IMR-90 (cell line): ENCODE measurements around the gene MGRN1. TPM values are rescaled to one million over a fixed set of nuclear protein-coding genes. Genes with fewer than 3 reads are reported as not detected.

Experiments used
- ATAC-seq: fragments of 200-7000 bp; cut with Tn5 transposase; 2 replicates; pipeline ENCODE4 v1.9.1; 2020; ENCODE audit warnings: low read depth, mild to moderate bottlenecking, moderate library complexity
- BruUV-seq: library from RNA; stranded (reverse); fragments of 400-500 nt; replicated peaks from 2 replicates; lab custom pipeline; 2021; lab: Mats Ljungman, UMichigan
- CTCF ChIA-PET: fragments of 300-600 bp; formaldehyde crosslinking; extraction: SDS; loops from one replicate; lab custom pipeline; 2021; ENCODE audit warnings: antibody characterized with exemption; lab: Yijun Ruan, JAX
- POLR2A ChIA-PET: fragments of 300-600 bp; sonication (Branson Sonifier 250); formaldehyde crosslinking; loops from one replicate; lab custom pipeline; 2022; ENCODE audit warnings: antibody characterized with exemption; ENCODE audit not compliant: unreplicated experiment; lab: Charles Lee
- DNase-seq: peaks from one replicate; pipeline ENCODE4 v3.0.0; 2013
- H2AFZ ChIP-seq: replicated peaks from 2 replicates; pipeline ENCODE3; 2013; ENCODE audit warnings: low read length, mild to moderate bottlenecking; ENCODE audit not compliant: poor library complexity
- H2AK5ac ChIP-seq: 2 replicates; pipeline ENCODE4 v1.6.1; 2013; ENCODE audit warnings: low read depth, low read length, inconsistent platforms
- H2AK9ac ChIP-seq: replicated peaks from 2 replicates; pipeline ENCODE3; 2013; ENCODE audit warnings: mild to moderate bottlenecking, low read depth, low read length, moderate library complexity; ENCODE audit not compliant: poor library complexity
- H2BK120ac ChIP-seq: 2 replicates; pipeline ENCODE4 v1.6.1; 2013; ENCODE audit warnings: low read depth, low read length, inconsistent platforms
- H2BK15ac ChIP-seq: 3 replicates; pipeline ENCODE4 v1.6.1; 2013; ENCODE audit warnings: low read depth, low read length, inconsistent platforms
- H2BK20ac ChIP-seq: 2 replicates; pipeline ENCODE4 v1.6.1; 2013; ENCODE audit warnings: low read depth, mild to moderate bottlenecking, inconsistent platforms, low read length, moderate library complexity
- H2BK5ac ChIP-seq: 2 replicates; pipeline ENCODE4 v1.6.1; 2013; ENCODE audit warnings: mild to moderate bottlenecking, low read depth, low read length, inconsistent platforms; ENCODE audit not compliant: poor library complexity, severe bottlenecking
- H3K14ac ChIP-seq: replicated peaks from 2 replicates; pipeline ENCODE4 v1.6.1; 2013; ENCODE audit warnings: low read depth, low read length, inconsistent platforms
- H3K18ac ChIP-seq: 2 replicates; pipeline ENCODE4 v1.6.1; 2013; ENCODE audit warnings: low read depth, low read length, control low read depth
- H3K23ac ChIP-seq: 2 replicates; pipeline ENCODE4 v1.6.1; 2013; ENCODE audit warnings: low read depth, low read length, inconsistent platforms
- H3K27ac ChIP-seq: 2 replicates; pipeline ENCODE4 v1.5.1; 2013; ENCODE audit warnings: mild to moderate bottlenecking, control low read depth, low read length; ENCODE audit not compliant: insufficient read depth
- H3K27me3 ChIP-seq: 2 replicates; pipeline ENCODE4 v1.6.1; 2013; ENCODE audit warnings: low read length; ENCODE audit not compliant: control insufficient read depth, insufficient read depth
- H3K36me3 ChIP-seq: 2 replicates; pipeline ENCODE4 v1.6.1; 2013; ENCODE audit warnings: low read length, mixed read lengths; ENCODE audit not compliant: control insufficient read depth, insufficient read depth
- H3K4ac ChIP-seq: 2 replicates; pipeline ENCODE4 v1.6.1; 2013; ENCODE audit warnings: low read depth, low read length, inconsistent platforms
- H3K4me1 ChIP-seq: 2 replicates; pipeline ENCODE4 v1.6.1; 2013; ENCODE audit warnings: low read length, mixed read lengths; ENCODE audit not compliant: control insufficient read depth, insufficient read depth
- H3K4me2 ChIP-seq: 2 replicates; pipeline ENCODE4 v1.6.1; 2013; ENCODE audit warnings: low read depth, mild to moderate bottlenecking, control low read depth, low read length, moderate library complexity
- H3K4me3 ChIP-seq: 2 replicates; pipeline ENCODE4 v1.5.1; 2013; ENCODE audit warnings: low read depth, mild to moderate bottlenecking, control low read depth, low read length, moderate library complexity; ENCODE audit not compliant: insufficient read depth
- H3K56ac ChIP-seq: 2 replicates; pipeline ENCODE4 v1.6.1; 2013; ENCODE audit warnings: low read length, inconsistent platforms; ENCODE audit not compliant: insufficient read depth; ENCODE audit errors: extremely low read depth
- H3K79me1 ChIP-seq, 2 experiments: 2 replicates each; pipeline ENCODE4 v1.6.1; 2013; ENCODE audit warnings: low read length in 2 of 2, inconsistent platforms in 1 of 2, low read depth in 1 of 2
- H3K9ac ChIP-seq: 2 replicates; pipeline ENCODE4 v1.6.1; 2013; ENCODE audit warnings: low read depth, low read length, control low read depth
- H3K9me1 ChIP-seq: 2 replicates; pipeline ENCODE4 v1.6.1; 2013; ENCODE audit warnings: low read length, inconsistent platforms; ENCODE audit not compliant: insufficient read depth
- H3K9me3 ChIP-seq: 2 replicates; pipeline ENCODE4 v1.6.1; 2013; ENCODE audit warnings: low read length; ENCODE audit not compliant: control insufficient read depth, insufficient read depth
- H4K20me1 ChIP-seq: 2 replicates; pipeline ENCODE4 v1.6.1; 2013; ENCODE audit warnings: low read length, inconsistent platforms; ENCODE audit not compliant: insufficient read depth
- H4K5ac ChIP-seq: 2 replicates; pipeline ENCODE4 v1.6.1; 2013; ENCODE audit warnings: mild to moderate bottlenecking, low read depth, low read length, control low read depth
- H4K8ac ChIP-seq, 2 experiments: 2 replicates each; pipeline ENCODE4 v1.6.1; 2013; ENCODE audit warnings: low read depth in 2 of 2, low read length in 2 of 2, control low read depth in 1 of 2, inconsistent platforms in 1 of 2
- H4K91ac ChIP-seq: 2 replicates; pipeline ENCODE4 v1.6.1; 2013; ENCODE audit warnings: low read depth, low read length, inconsistent platforms; ENCODE audit not compliant: insufficient read depth
- BHLHE40 ChIP-seq: fragments of 150-350 bp; IDR thresholded peaks from 2 replicates; pipeline ENCODE4 v1.6.1; 2016; ENCODE audit warnings: mild to moderate bottlenecking, low read depth, low read length
- CEBPB ChIP-seq: IDR thresholded peaks from 2 replicates; pipeline ENCODE4 v1.6.1; 2012; ENCODE audit warnings: low read depth, low read length, improper control_type of control experiment
- CHD1 ChIP-seq: IDR thresholded peaks from 2 replicates; pipeline ENCODE4 v1.6.1; 2012; ENCODE audit warnings: low read depth, low read length, improper control_type of control experiment
- FOS ChIP-seq: fragments of 150-350 bp; IDR thresholded peaks from 2 replicates; pipeline ENCODE4 v1.6.1; 2016; ENCODE audit warnings: low read depth, low read length
- MAFK ChIP-seq: IDR thresholded peaks from 2 replicates; pipeline ENCODE4 v1.6.1; 2012; ENCODE audit warnings: low read depth, low read length, improper control_type of control experiment
- MAZ ChIP-seq: IDR thresholded peaks from 2 replicates; pipeline ENCODE4 v1.6.1; 2012; ENCODE audit warnings: low read depth, mild to moderate bottlenecking, low read length, improper control_type of control experiment, moderate library complexity, borderline replicate concordance
- NFE2L2 ChIP-seq: fragments of 150-350 bp; IDR thresholded peaks from 2 replicates; pipeline ENCODE4 v1.6.1; 2016; ENCODE audit warnings: low read depth, mild to moderate bottlenecking, low read length
- POLR2A ChIP-seq: IDR thresholded peaks from 2 replicates; pipeline ENCODE4 v1.6.1; 2012; ENCODE audit warnings: mild to moderate bottlenecking, low read depth, low read length
- RAD21 ChIP-seq: IDR thresholded peaks from 2 replicates; pipeline ENCODE4 v1.6.1; 2012; ENCODE audit warnings: low read length, improper control_type of control experiment
- RCOR1 ChIP-seq: IDR thresholded peaks from 2 replicates; pipeline ENCODE4 v1.6.1; 2012; ENCODE audit warnings: mild to moderate bottlenecking, low read length, improper control_type of control experiment; ENCODE audit not compliant: insufficient replicate concordance
- RFX5 ChIP-seq: IDR thresholded peaks from 2 replicates; pipeline ENCODE4 v1.8.0; 2012; ENCODE audit warnings: low read depth, mild to moderate bottlenecking, low read length, moderate library complexity
- SMC3 ChIP-seq: fragments of 150-350 bp; IDR thresholded peaks from 2 replicates; pipeline ENCODE4 v1.6.1; 2016; ENCODE audit warnings: low read depth, mild to moderate bottlenecking, antibody characterized with exemption, low read length, moderate library complexity
- WGBS, 2 experiments: methylation state at CpG; one replicate each; pipeline versions ENCODE4 v1.1.5 to v1.1.7; 2013; ENCODE audit warnings: missing lambda C conversion rate in 2 of 2; ENCODE audit not compliant: insufficient read length in 1 of 2; ENCODE audit errors: extremely low coverage in 2 of 2; 5-methylcytosine and 5-hydroxymethylcytosine counted together
- dilution Hi-C: fragments of 300-500 bp; cut with HindIII; formaldehyde crosslinking; loops from one replicate; pipeline ENCODE4 v1.14.3; 2018; ENCODE audit warnings: low sequenced_read_pairs; ENCODE audit not compliant: unreplicated experiment
- in situ Hi-C: fragments of 300-500 bp; cut with MboI; formaldehyde crosslinking; loops from 3 replicates; pipeline ENCODE4 v1.14.3; 2019; ENCODE audit warnings: low sequenced_read_pairs, inconsistent platforms, mixed read lengths
- intact Hi-C: fragments of 100-400 bp; cut with micrococcal nuclease; formaldehyde crosslinking; loops from 2 replicates; pipeline ENCODE4 v1.10.0; 2022
- polyA plus RNA-seq, 3 experiments: library from polyadenylated mRNA; depleted of rRNA; stranded (reverse); fragments of >200 nt; gene quantifications; 2 replicates each; pipeline ENCODE4 v1.2.3, GENCODE V29; 2012; ENCODE audit warnings: low replicate concordance in 1 of 3
- total RNA-seq: library from RNA; depleted of rRNA; stranded (reverse); fragments of >200 nt; gene quantifications from 2 replicates; pipeline ENCODE4 v1.2.3, GENCODE V29; 2012
- TF ChIP-seq, protein P1 (sequence below): fragments of 150-350 bp; IDR thresholded peaks from 2 replicates; pipeline ENCODE4 v1.6.1; 2017; ENCODE audit warnings: mild to moderate bottlenecking, antibody characterized with exemption, low read length, low read depth
- TF ChIP-seq, protein P2 (sequence below): conservative IDR thresholded peaks from 2 replicates; pipeline ENCODE4 v1.5.1; 2012; ENCODE audit warnings: mild to moderate bottlenecking, low read depth, low read length, improper control_type of control experiment

Gene MGRN1
- total and polyA plus RNA-seq, 2 of the 4 experiments (the other 2 are of a cell fraction): 11.7 to 32.7 TPM

DNA sequence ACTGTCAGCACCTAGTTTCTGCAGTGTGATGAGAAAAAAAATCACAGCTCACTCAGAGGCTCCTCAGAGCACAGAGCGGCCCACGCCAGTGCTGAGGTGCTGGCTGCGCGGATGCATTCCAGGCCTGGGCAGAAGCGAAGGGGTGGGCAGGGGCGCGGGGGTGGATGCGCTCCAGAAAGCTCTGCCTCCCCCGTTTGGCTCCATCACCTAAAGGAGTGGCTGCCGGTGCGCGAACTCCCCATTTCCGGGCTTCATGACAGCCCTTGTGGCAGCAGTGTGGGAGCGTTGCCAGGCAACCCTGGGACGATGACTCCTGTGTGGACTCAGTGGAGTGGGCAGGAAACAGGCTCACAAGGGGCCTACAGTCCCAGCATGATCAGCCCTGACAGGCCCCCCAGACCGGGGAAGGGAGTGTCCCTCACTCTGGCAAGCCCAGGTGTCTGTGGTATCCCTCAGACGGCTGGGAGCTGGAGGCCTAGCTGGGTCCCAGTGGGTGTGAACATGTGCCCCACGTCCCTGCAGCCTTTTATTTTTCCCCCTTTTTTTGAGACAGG, 35.9 kb downstream of the MGRN1 start:
- H3K4ac ChIP-seq: no peak overlapping the region
- no peak overlapping the region for H2BK5ac ChIP-seq
- peaks cover 35% of the 10 kb centered on the region; the same call in 1 of the 2 replicates for H4K20me1 ChIP-seq
- no peak overlapping the region for H2BK120ac ChIP-seq
- no peak overlapping the region for H2AFZ ChIP-seq
- ChIA-PET POLR2A (no interaction called here), CTCF (no interaction called here)
- H3K36me3 ChIP-seq: peaks cover 57% of the 10 kb centered on the region
- H3K27me3 ChIP-seq: no peaks in the 10 kb centered on the region
- no peak for TF ChIP-seq CHD1
- no peak for TF ChIP-seq NFE2L2
- TF ChIP-seq, protein P1, sequence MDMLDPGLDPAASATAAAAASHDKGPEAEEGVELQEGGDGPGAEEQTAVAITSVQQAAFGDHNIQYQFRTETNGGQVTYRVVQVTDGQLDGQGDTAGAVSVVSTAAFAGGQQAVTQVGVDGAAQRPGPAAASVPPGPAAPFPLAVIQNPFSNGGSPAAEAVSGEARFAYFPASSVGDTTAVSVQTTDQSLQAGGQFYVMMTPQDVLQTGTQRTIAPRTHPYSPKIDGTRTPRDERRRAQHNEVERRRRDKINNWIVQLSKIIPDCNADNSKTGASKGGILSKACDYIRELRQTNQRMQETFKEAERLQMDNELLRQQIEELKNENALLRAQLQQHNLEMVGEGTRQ: no peak
- TF ChIP-seq MAFK: no peak
- TF ChIP-seq CEBPB: no peak
- TF ChIP-seq MAZ: no peak
- TF ChIP-seq, protein P2, sequence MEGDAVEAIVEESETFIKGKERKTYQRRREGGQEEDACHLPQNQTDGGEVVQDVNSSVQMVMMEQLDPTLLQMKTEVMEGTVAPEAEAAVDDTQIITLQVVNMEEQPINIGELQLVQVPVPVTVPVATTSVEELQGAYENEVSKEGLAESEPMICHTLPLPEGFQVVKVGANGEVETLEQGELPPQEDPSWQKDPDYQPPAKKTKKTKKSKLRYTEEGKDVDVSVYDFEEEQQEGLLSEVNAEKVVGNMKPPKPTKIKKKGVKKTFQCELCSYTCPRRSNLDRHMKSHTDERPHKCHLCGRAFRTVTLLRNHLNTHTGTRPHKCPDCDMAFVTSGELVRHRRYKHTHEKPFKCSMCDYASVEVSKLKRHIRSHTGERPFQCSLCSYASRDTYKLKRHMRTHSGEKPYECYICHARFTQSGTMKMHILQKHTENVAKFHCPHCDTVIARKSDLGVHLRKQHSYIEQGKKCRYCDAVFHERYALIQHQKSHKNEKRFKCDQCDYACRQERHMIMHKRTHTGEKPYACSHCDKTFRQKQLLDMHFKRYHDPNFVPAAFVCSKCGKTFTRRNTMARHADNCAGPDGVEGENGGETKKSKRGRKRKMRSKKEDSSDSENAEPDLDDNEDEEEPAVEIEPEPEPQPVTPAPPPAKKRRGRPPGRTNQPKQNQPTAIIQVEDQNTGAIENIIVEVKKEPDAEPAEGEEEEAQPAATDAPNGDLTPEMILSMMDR: no peak
- no peak for TF ChIP-seq RCOR1
- TF ChIP-seq SMC3: no peak
- no peak for TF ChIP-seq RAD21
- TF ChIP-seq BHLHE40: no peak
- no peak for TF ChIP-seq POLR2A
- no peak for TF ChIP-seq RFX5
- TF ChIP-seq FOS: no peak
- H3K4me1 ChIP-seq: no peaks in the 10 kb centered on the region
- BruUV-seq: no TSS peak
- 64% methylated on average over 5 of the region's 18 CpGs; no CpG with 5 or more reads in 1 of the 2 experiments for WGBS, 2 experiments
- no peak overlapping the region for H3K23ac ChIP-seq
- H3K27ac ChIP-seq: no peak overlapping the region
- H3K18ac ChIP-seq: no peak overlapping the region
- no peak overlapping the region for H4K5ac ChIP-seq
- intact Hi-C loops: no loop called here
- H3K56ac ChIP-seq: no peak overlapping the region
- H3K4me2 ChIP-seq: no peak overlapping the region
- no peak overlapping the region for H4K8ac ChIP-seq
- no peak overlapping the region for H3K14ac ChIP-seq
- peak; percentile 22; the same call in 1 of the 2 replicates for ATAC-seq
- peak overlapping the region; percentile 84 for H2AK9ac ChIP-seq
- no peak overlapping the region for H4K91ac ChIP-seq
- no peak overlapping the region for H3K4me3 ChIP-seq
- H3K9ac ChIP-seq: no peak overlapping the region
- no peak overlapping the region for H2AK5ac ChIP-seq
- H2BK15ac ChIP-seq: no peak overlapping the region
- H3K79me1 ChIP-seq: peaks cover 11 to 45% of the 10 kb centered on the region in 2 experiments
- DNase-seq: peak; percentile 60
- in situ Hi-C loops: no loop called here
- no peak overlapping the region for H2BK20ac ChIP-seq
- dilution Hi-C loops: no loop called here
- peaks cover 2% of the 10 kb centered on the region; the same call in 1 of the 2 replicates for H3K9me1 ChIP-seq
- H3K9me3 ChIP-seq: no peaks in the 10 kb centered on the region
